ENCODE results near the gene SLC47A2.

Gene SLC47A2

GRCh38 chr17:19736071-19736470 lies 19.7 kb upstream of the SLC47A2 start:
- H3K4me3 ChIP-seq (ENCODE audit: low read length), result no peak overlapping the region
- DNase-seq (ENCODE audit: low read depth), result no peak
- TF ChIP-seq CTCF (conservative IDR thresholded peaks at IDR 0.05; ENCODE audit: low read length), result no peak

GRCh38 chr17:19733953-19734526 lies 17.7 kb upstream of the SLC47A2 start:
- H3K4me3 ChIP-seq (ENCODE audit: low read length), result no peak overlapping the region
- no peak for TF ChIP-seq CTCF (conservative IDR thresholded peaks at IDR 0.05; ENCODE audit: low read length)
- DNase-seq (ENCODE audit: low read depth), result no peak

GRCh38 chr17:19731626-19732025 lies 15.2 kb upstream of the SLC47A2 start:
- DNase-seq (ENCODE audit: low read depth), result no peak
- no peak for TF ChIP-seq CTCF (conservative IDR thresholded peaks at IDR 0.05; ENCODE audit: low read length)
- no peak overlapping the region for H3K4me3 ChIP-seq (ENCODE audit: low read length)

GRCh38 chr17:19730843-19731242 lies 14.5 kb upstream of the SLC47A2 start:
- no peak for TF ChIP-seq CTCF (conservative IDR thresholded peaks at IDR 0.05; ENCODE audit: low read length)
- no peak for DNase-seq (ENCODE audit: low read depth)
- H3K4me3 ChIP-seq (ENCODE audit: low read length), result no peak overlapping the region

- no peak for DNase-seq (ENCODE audit: low read depth)
- TF ChIP-seq CTCF (conservative IDR thresholded peaks at IDR 0.05; ENCODE audit: low read length), result no peak
- H3K4me3 ChIP-seq (ENCODE audit: low read length), result no peak overlapping the region
Measured at GRCh38 chr17:19729900-19730299, 13.5 kb upstream of the SLC47A2 start.

- H3K4me3 ChIP-seq (ENCODE audit: low read length), result no peak overlapping the region
- no peak for TF ChIP-seq CTCF (conservative IDR thresholded peaks at IDR 0.05; ENCODE audit: low read length)
- peak; percentile 97 for DNase-seq (ENCODE audit: low read depth)
Measured at GRCh38 chr17:19728084-19728495, 11.7 kb upstream of the SLC47A2 start.

GRCh38 chr17:19727501-19728078 lies 11.2 kb upstream of the SLC47A2 start:
- no peak overlapping the region for H3K4me3 ChIP-seq (ENCODE audit: low read length)
- peak; percentile 97 for DNase-seq (ENCODE audit: low read depth)
- TF ChIP-seq CTCF (conservative IDR thresholded peaks at IDR 0.05; ENCODE audit: low read length), result no peak

All from AG10803 (cell line).